MM.1S (cell line): ENCODE data around the gene MTHFD1L.

Source experiments
- DNase-seq: peaks from one replicate; pipeline ENCODE4 v3.0.0-alpha.2; 2015
- H2AFZ ChIP-seq: fragments of 300-600 bp; sonication (generic); 2 replicates; pipeline ENCODE4 v1.6.0; 2016; ENCODE audit warnings: antibody characterized with exemption, low read length
- H3F3A ChIP-seq: fragments of 300-600 bp; sonication (generic); 2 replicates; pipeline ENCODE4 v1.6.1; 2016; ENCODE audit warnings: mild to moderate bottlenecking, antibody characterized with exemption, low read length, moderate library complexity, mixed read lengths; ENCODE audit not compliant: insufficient read depth
- H3K27ac ChIP-seq: fragments of 300-600 bp; sonication (generic); 2 replicates; pipeline ENCODE4 v1.5.1; 2016; ENCODE audit warnings: mild to moderate bottlenecking, low read length
- H3K27me3 ChIP-seq: fragments of 300-600 bp; sonication (generic); replicated peaks from 2 replicates; pipeline ENCODE4 v1.6.0; 2016; ENCODE audit warnings: low read length; ENCODE audit not compliant: insufficient read depth
- H3K36me3 ChIP-seq: fragments of 300-600 bp; sonication (generic); replicated peaks from 2 replicates; pipeline ENCODE4 v1.6.1; 2016; ENCODE audit warnings: mild to moderate bottlenecking, low read length, mixed read lengths; ENCODE audit not compliant: insufficient read depth
- H3K4me1 ChIP-seq: fragments of 300-600 bp; sonication (generic); 2 replicates; pipeline ENCODE4 v1.6.1; 2016; ENCODE audit warnings: low read length, mixed read lengths
- H3K4me2 ChIP-seq: fragments of 300-600 bp; sonication (generic); 2 replicates; pipeline ENCODE4 v1.6.0; 2016; ENCODE audit warnings: low read depth, low read length
- H3K4me3 ChIP-seq: fragments of 300-600 bp; sonication (generic); 2 replicates; pipeline ENCODE4 v1.5.1; 2016; ENCODE audit warnings: low read length, mixed read lengths
- H3K79me2 ChIP-seq: fragments of 300-600 bp; sonication (generic); 2 replicates; pipeline ENCODE4 v1.6.1; 2016; ENCODE audit warnings: mixed run types, low read length, mixed read lengths
- H3K9ac ChIP-seq: fragments of 300-600 bp; sonication (generic); 2 replicates; pipeline ENCODE4 v1.6.1; 2016; ENCODE audit warnings: low read length, mixed read lengths
- H3K9me2 ChIP-seq: fragments of 300-600 bp; sonication (generic); replicated peaks from 2 replicates; pipeline ENCODE4 v1.6.1; 2016; ENCODE audit warnings: mild to moderate bottlenecking, low read length, mixed read lengths; ENCODE audit not compliant: insufficient read depth
- H3K9me3 ChIP-seq: fragments of 300-600 bp; sonication (generic); replicated peaks from 2 replicates; pipeline ENCODE4 v1.6.1; 2016; ENCODE audit warnings: mild to moderate bottlenecking, low read length, mixed read lengths; ENCODE audit not compliant: insufficient read depth
- H4K20me1 ChIP-seq: fragments of 300-600 bp; sonication (generic); 2 replicates; pipeline ENCODE4 v1.6.1; 2016; ENCODE audit warnings: mild to moderate bottlenecking, low read length, moderate library complexity, mixed read lengths; ENCODE audit not compliant: insufficient read depth
- EZH2 ChIP-seq: fragments of 300-600 bp; sonication (generic); optimal IDR thresholded peaks from 2 replicates; pipeline ENCODE3; 2017; ENCODE audit warnings: low read depth, mild to moderate bottlenecking, antibody characterized with exemption, low read length, mixed read lengths
- EZH2phosphoT487 ChIP-seq: fragments of 300-600 bp; sonication (generic); IDR thresholded peaks from 2 replicates; pipeline ENCODE4 v1.6.1; 2018; ENCODE audit warnings: antibody characterized with exemption, low read length
- TF ChIP-seq, protein P1 (sequence below): fragments of 300-600 bp; sonication (generic); IDR thresholded peaks from 2 replicates; pipeline ENCODE4 v1.5.1; 2016; ENCODE audit warnings: antibody characterized with exemption, low read length, mixed read lengths

Gene MTHFD1L

GRCh38 chr6:150840185-150840584 is 25.3 kb upstream of the MTHFD1L start:
- Histone ChIP-seq H3K27me3 (no peaks in the 10 kb centered on the region), H3F3A (no peaks in the 10 kb centered on the region), H3K79me2 (no peaks in the 10 kb centered on the region), H3K9ac (no peak overlapping the region), H3K36me3 (no peaks in the 10 kb centered on the region), H3K4me2 (no peak overlapping the region), H3K4me3 (no peak overlapping the region), H2AFZ (no peak overlapping the region), H4K20me1 (no peaks in the 10 kb centered on the region), H3K9me3 (no peaks in the 10 kb centered on the region), H3K4me1 (no peaks in the 10 kb centered on the region), H3K27ac (no peak overlapping the region), H3K9me2 (no peaks in the 10 kb centered on the region)
- DNase-seq: no peak
- TF ChIP-seq EZH2phosphoT487: no peak
- TF ChIP-seq, protein P1, sequence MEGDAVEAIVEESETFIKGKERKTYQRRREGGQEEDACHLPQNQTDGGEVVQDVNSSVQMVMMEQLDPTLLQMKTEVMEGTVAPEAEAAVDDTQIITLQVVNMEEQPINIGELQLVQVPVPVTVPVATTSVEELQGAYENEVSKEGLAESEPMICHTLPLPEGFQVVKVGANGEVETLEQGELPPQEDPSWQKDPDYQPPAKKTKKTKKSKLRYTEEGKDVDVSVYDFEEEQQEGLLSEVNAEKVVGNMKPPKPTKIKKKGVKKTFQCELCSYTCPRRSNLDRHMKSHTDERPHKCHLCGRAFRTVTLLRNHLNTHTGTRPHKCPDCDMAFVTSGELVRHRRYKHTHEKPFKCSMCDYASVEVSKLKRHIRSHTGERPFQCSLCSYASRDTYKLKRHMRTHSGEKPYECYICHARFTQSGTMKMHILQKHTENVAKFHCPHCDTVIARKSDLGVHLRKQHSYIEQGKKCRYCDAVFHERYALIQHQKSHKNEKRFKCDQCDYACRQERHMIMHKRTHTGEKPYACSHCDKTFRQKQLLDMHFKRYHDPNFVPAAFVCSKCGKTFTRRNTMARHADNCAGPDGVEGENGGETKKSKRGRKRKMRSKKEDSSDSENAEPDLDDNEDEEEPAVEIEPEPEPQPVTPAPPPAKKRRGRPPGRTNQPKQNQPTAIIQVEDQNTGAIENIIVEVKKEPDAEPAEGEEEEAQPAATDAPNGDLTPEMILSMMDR: no peak
- no peak for TF ChIP-seq EZH2

GRCh38 chr6:150841189-150841588 is 24.3 kb upstream of the MTHFD1L start:
- Histone ChIP-seq H3K9me3 (no peaks in the 10 kb centered on the region), H3K9me2 (no peaks in the 10 kb centered on the region), H4K20me1 (no peaks in the 10 kb centered on the region), H3K36me3 (no peaks in the 10 kb centered on the region), H3K9ac (no peak overlapping the region), H3K4me1 (no peaks in the 10 kb centered on the region), H3K4me3 (no peak overlapping the region), H3K79me2 (no peaks in the 10 kb centered on the region), H3K27me3 (no peaks in the 10 kb centered on the region), H3F3A (no peaks in the 10 kb centered on the region), H2AFZ (no peak overlapping the region), H3K4me2 (no peak overlapping the region), H3K27ac (no peak overlapping the region)
- DNase-seq: no peak
- TF ChIP-seq EZH2phosphoT487 (no peak), EZH2 (no peak)
- TF ChIP-seq, protein P1: no peak

- Histone ChIP-seq H3K9me2 (no peaks in the 10 kb centered on the region), H3K27me3 (no peaks in the 10 kb centered on the region), H4K20me1 (no peaks in the 10 kb centered on the region), H3K27ac (no peak overlapping the region), H3K9ac (no peak overlapping the region), H3K4me3 (no peak overlapping the region), H3F3A (no peaks in the 10 kb centered on the region), H2AFZ (no peak overlapping the region), H3K4me1 (no peaks in the 10 kb centered on the region), H3K4me2 (no peak overlapping the region), H3K79me2 (no peaks in the 10 kb centered on the region), H3K9me3 (no peaks in the 10 kb centered on the region), H3K36me3 (no peaks in the 10 kb centered on the region)
- DNase-seq: no peak
- TF ChIP-seq EZH2phosphoT487: no peak
Measured at GRCh38 chr6:150841697-150842096, 23.8 kb upstream of the MTHFD1L start.

DNA sequence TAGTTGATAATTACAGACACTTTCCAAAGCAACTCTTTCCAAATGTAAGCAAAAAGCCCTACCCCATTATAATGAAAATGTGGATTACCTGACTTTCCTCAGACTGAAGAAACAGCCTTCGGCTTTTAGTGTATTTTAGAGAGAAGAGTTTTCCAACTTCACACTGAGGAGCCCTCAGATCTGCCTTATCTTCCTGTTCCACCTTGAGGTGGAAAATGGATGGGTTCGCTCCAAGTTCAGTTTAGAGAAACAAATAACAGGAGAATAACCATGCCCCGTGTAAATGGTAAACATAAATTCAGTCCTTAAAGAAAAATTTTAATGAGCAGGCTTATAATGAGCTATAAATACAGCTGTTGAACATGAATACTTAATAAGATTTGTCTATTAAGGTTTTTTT is 21.1 kb upstream of the MTHFD1L start:
- DNase-seq: no peak
- Histone ChIP-seq H3K4me2 (no peak overlapping the region), H3K36me3 (no peaks in the 10 kb centered on the region)

More for the DNA sequence above, 21.1 kb upstream of the MTHFD1L start:
- Histone ChIP-seq H3K79me2 (no peaks in the 10 kb centered on the region), H3K4me3 (no peak overlapping the region), H2AFZ (no peak overlapping the region), H3K4me1 (no peaks in the 10 kb centered on the region), H3K9ac (no peak overlapping the region), H3K9me2 (no peaks in the 10 kb centered on the region), H3F3A (no peaks in the 10 kb centered on the region), H3K9me3 (no peaks in the 10 kb centered on the region), H4K20me1 (no peaks in the 10 kb centered on the region), H3K27me3 (no peaks in the 10 kb centered on the region), H3K27ac (no peak overlapping the region)
- TF ChIP-seq, protein P1: no peak
- TF ChIP-seq EZH2phosphoT487 (no peak), EZH2 (no peak)
